Activated naive CD8-positive, alpha-beta T cell treated with anti-CD3 and anti-CD28 coated beads, Interleukin-2, amount 50 U/mL, for 24 hours (primary cell): ENCODE measurements around the gene DYNLT1.
"Not testable (repeated sequence)": the region's sequence is repeated elsewhere in the genome, so short reads cannot be mapped to it uniquely, and the experiment has no call there.

Experiments
- ATAC-seq: fragments of 150-1000 bp; cut with Tn5 transposase; one replicate; pipeline ENCODE4 v1.10.0; 2021
- DNase-seq: peaks from one replicate; pipeline ENCODE4 v3.0.0; 2021
- H3K27ac Mint-ChIP-seq: one replicate; pipeline ENCODE4 v1.8.0; 2021; ENCODE audit warnings: mild to moderate bottlenecking, mixed read lengths
- H3K27me3 Mint-ChIP-seq: one replicate; pipeline ENCODE4 v1.8.0; 2021; ENCODE audit warnings: mixed read lengths
- H3K36me3 Mint-ChIP-seq: one replicate; pipeline ENCODE4 v1.8.0; 2021; ENCODE audit warnings: low read depth, mixed read lengths
- H3K4me1 Mint-ChIP-seq: one replicate; pipeline ENCODE4 v1.8.0; 2021; ENCODE audit warnings: mixed read lengths
- H3K4me3 Mint-ChIP-seq: one replicate; pipeline ENCODE4 v1.8.0; 2021; ENCODE audit warnings: mild to moderate bottlenecking, moderate library complexity, mixed read lengths
- H3K9me3 Mint-ChIP-seq: one replicate; pipeline ENCODE4 v1.8.0; 2021; ENCODE audit warnings: mixed read lengths

DYNLT1 gene

GRCh38 chr6:158669145-158670035 lies 24.8 kb upstream of the DYNLT1 start:
- Mint-ChIP-seq H3K36me3 (peaks cover 77% of the 10 kb centered on the region), H3K27me3 (no peaks in the 10 kb centered on the region), H3K4me3 (no peak overlapping the region), H3K9me3 (no peaks in the 10 kb centered on the region), H3K27ac (no peak overlapping the region), H3K4me1 (peaks cover 15% of the 10 kb centered on the region)
- ATAC-seq, result no peak
- DNase-seq, result no peak

- no peaks in the 10 kb centered on the region for H3K9me3 Mint-ChIP-seq
- no peak overlapping the region for H3K4me3 Mint-ChIP-seq
- H3K27ac Mint-ChIP-seq, result no peak overlapping the region
- DNase-seq, result no peak
- peaks cover 77% of the 10 kb centered on the region for H3K36me3 Mint-ChIP-seq
- no peaks in the 10 kb centered on the region for H3K27me3 Mint-ChIP-seq
- peaks cover 15% of the 10 kb centered on the region for H3K4me1 Mint-ChIP-seq
- ATAC-seq, result no peak
Observed at GRCh38 chr6:158668707-158669103, 24.2 kb upstream of the DYNLT1 start.

- peaks cover 81% of the 10 kb centered on the region for H3K36me3 Mint-ChIP-seq
- H3K4me3 Mint-ChIP-seq, result no peak overlapping the region
- ATAC-seq (no peak), DNase-seq (no peak)
- H3K27ac Mint-ChIP-seq, result peak overlapping the region; percentile 20
- H3K27me3 Mint-ChIP-seq, result no peaks in the 10 kb centered on the region
- H3K9me3 Mint-ChIP-seq, result no peaks in the 10 kb centered on the region
- H3K4me1 Mint-ChIP-seq, result peaks cover 19% of the 10 kb centered on the region
Observed at GRCh38 chr6:158667360-158667981, 22.9 kb upstream of the DYNLT1 start.

GRCh38 chr6:158666628-158667359 lies 22.3 kb upstream of the DYNLT1 start:
- no peak for DNase-seq
- Mint-ChIP-seq H3K27me3 (no peaks in the 10 kb centered on the region), H3K4me3 (no peak overlapping the region), H3K4me1 (peaks cover 22% of the 10 kb centered on the region), H3K27ac (peak overlapping the region; percentile 20), H3K36me3 (peaks cover 87% of the 10 kb centered on the region), H3K9me3 (no peaks in the 10 kb centered on the region)
- ATAC-seq, result no peak

- Mint-ChIP-seq H3K36me3 (peaks cover 88% of the 10 kb centered on the region), H3K27ac (no peak overlapping the region), H3K4me1 (peaks cover 29% of the 10 kb centered on the region), H3K27me3 (no peaks in the 10 kb centered on the region), H3K9me3 (no peaks in the 10 kb centered on the region), H3K4me3 (no peak overlapping the region)
- no peak for ATAC-seq
- DNase-seq, result no peak
Observed at GRCh38 chr6:158665332-158665731, 20.8 kb upstream of the DYNLT1 start.

- H3K4me1 Mint-ChIP-seq, result peaks cover 44% of the 10 kb centered on the region
- no peak for DNase-seq
- ATAC-seq, result no peak
- H3K4me3 Mint-ChIP-seq, result no peak overlapping the region
- H3K36me3 Mint-ChIP-seq, result peaks cover 89% of the 10 kb centered on the region
- no peaks in the 10 kb centered on the region for H3K27me3 Mint-ChIP-seq
- no peaks in the 10 kb centered on the region for H3K9me3 Mint-ChIP-seq
- H3K27ac Mint-ChIP-seq, result no peak overlapping the region
Observed at GRCh38 chr6:158663625-158664165, 19.2 kb upstream of the DYNLT1 start.

GRCh38 chr6:158662954-158663624 lies 18.5 kb upstream of the DYNLT1 start:
- peak overlapping the region; percentile 35 for H3K27ac Mint-ChIP-seq
- no peak for ATAC-seq
- H3K4me3 Mint-ChIP-seq, result no peak overlapping the region
- no peak for DNase-seq
- peaks cover 46% of the 10 kb centered on the region for H3K4me1 Mint-ChIP-seq
- H3K36me3 Mint-ChIP-seq, result peaks cover 89% of the 10 kb centered on the region
- no peaks in the 10 kb centered on the region for H3K9me3 Mint-ChIP-seq
- no peaks in the 10 kb centered on the region for H3K27me3 Mint-ChIP-seq

GRCh38 chr6:158662607-158662953 lies 18.0 kb upstream of the DYNLT1 start:
- peaks cover 85% of the 10 kb centered on the region for H3K36me3 Mint-ChIP-seq
- no peaks in the 10 kb centered on the region for H3K9me3 Mint-ChIP-seq
- H3K27me3 Mint-ChIP-seq, result no peaks in the 10 kb centered on the region
- DNase-seq (no peak), ATAC-seq (no peak)
- peak overlapping the region; percentile 35 for H3K27ac Mint-ChIP-seq
- no peak overlapping the region for H3K4me3 Mint-ChIP-seq
- H3K4me1 Mint-ChIP-seq, result peaks cover 45% of the 10 kb centered on the region

GRCh38 chr6:158661156-158661685 lies 16.7 kb upstream of the DYNLT1 start:
- H3K27ac Mint-ChIP-seq, result no peak overlapping the region
- DNase-seq, result no peak

GRCh38 chr6:158660333-158660754 lies 15.8 kb upstream of the DYNLT1 start:
- no peaks in the 10 kb centered on the region for H3K9me3 Mint-ChIP-seq
- DNase-seq (peak; percentile 28), ATAC-seq (peak; percentile 38)
- no peaks in the 10 kb centered on the region for H3K27me3 Mint-ChIP-seq
- no peak overlapping the region for H3K27ac Mint-ChIP-seq
- no peak overlapping the region for H3K4me3 Mint-ChIP-seq
- H3K36me3 Mint-ChIP-seq, result peaks cover 84% of the 10 kb centered on the region
- peaks cover 53% of the 10 kb centered on the region for H3K4me1 Mint-ChIP-seq

More at GRCh38 chr6:158661156-158661685, 16.7 kb upstream of the DYNLT1 start:
- H3K36me3 Mint-ChIP-seq, result peaks cover 84% of the 10 kb centered on the region
- no peaks in the 10 kb centered on the region for H3K27me3 Mint-ChIP-seq
- H3K9me3 Mint-ChIP-seq, result no peaks in the 10 kb centered on the region
- H3K4me1 Mint-ChIP-seq, result peaks cover 46% of the 10 kb centered on the region
- H3K4me3 Mint-ChIP-seq, result no peak overlapping the region
- ATAC-seq, result no peak

- not testable (repeated sequence) for DNase-seq, ATAC-seq, H3K9me3 Mint-ChIP-seq, H3K27me3 Mint-ChIP-seq
- H3K27ac Mint-ChIP-seq, result peak overlapping the region; percentile 49
- H3K4me3 Mint-ChIP-seq, result peak overlapping the region; percentile 86
- H3K4me1 Mint-ChIP-seq, result peaks cover 77% of the 10 kb centered on the region
- peaks cover 84% of the 10 kb centered on the region for H3K36me3 Mint-ChIP-seq
Observed at GRCh38 chr6:158656986-158657385, 12.4 kb upstream of the DYNLT1 start.

GRCh38 chr6:158655569-158656450 lies 11.3 kb upstream of the DYNLT1 start:
- Mint-ChIP-seq H3K9me3 (no peaks in the 10 kb centered on the region), H3K27me3 (peaks cover 4% of the 10 kb centered on the region), H3K4me3 (peak overlapping the region; percentile 86), H3K36me3 (peaks cover 85% of the 10 kb centered on the region), H3K27ac (peak overlapping the region; percentile 95), H3K4me1 (peaks cover 80% of the 10 kb centered on the region)
- ATAC-seq (no peak), DNase-seq (no peak)

- H3K4me3 Mint-ChIP-seq, result peak overlapping the region; percentile 86
- peaks cover 84% of the 10 kb centered on the region for H3K36me3 Mint-ChIP-seq
- peak overlapping the region; percentile 95 for H3K27ac Mint-ChIP-seq
- H3K4me1 Mint-ChIP-seq, result peaks cover 78% of the 10 kb centered on the region
- no peak for ATAC-seq
- no peak for DNase-seq
- peaks cover 4% of the 10 kb centered on the region for H3K27me3 Mint-ChIP-seq
- H3K9me3 Mint-ChIP-seq, result no peaks in the 10 kb centered on the region
Observed at GRCh38 chr6:158654960-158655489, 10.5 kb upstream of the DYNLT1 start.
